NB4 (cell line): Measurements from ENCODE around the gene THSD7A.

Experiments
- DNase-seq: peaks from one replicate; pipeline ENCODE4 v3.0.0; 2010; ENCODE audit warnings: low read depth
- H3K4me3 ChIP-seq: one replicate; pipeline ENCODE4 v1.5.1; 2011; ENCODE audit warnings: mild to moderate bottlenecking, low read depth, low read length, moderate library complexity
- MAX ChIP-seq: IDR thresholded peaks from 2 replicates; pipeline ENCODE4 v1.6.1; 2011; ENCODE audit warnings: low read depth, low read length
- MYC ChIP-seq: IDR thresholded peaks from 2 replicates; pipeline ENCODE4 v1.6.1; 2011; ENCODE audit warnings: low read depth, low read length
- POLR2A ChIP-seq: IDR thresholded peaks from 2 replicates; pipeline ENCODE4 v1.6.1; 2011; ENCODE audit warnings: mild to moderate bottlenecking; ENCODE audit not compliant: insufficient read length; ENCODE audit errors: extremely low read depth
- TF ChIP-seq, protein P1 (sequence below): IDR thresholded peaks from one replicate; pipeline ENCODE4 v1.5.1; 2012; ENCODE audit warnings: low read depth, low read length

The THSD7A gene

DNA sequence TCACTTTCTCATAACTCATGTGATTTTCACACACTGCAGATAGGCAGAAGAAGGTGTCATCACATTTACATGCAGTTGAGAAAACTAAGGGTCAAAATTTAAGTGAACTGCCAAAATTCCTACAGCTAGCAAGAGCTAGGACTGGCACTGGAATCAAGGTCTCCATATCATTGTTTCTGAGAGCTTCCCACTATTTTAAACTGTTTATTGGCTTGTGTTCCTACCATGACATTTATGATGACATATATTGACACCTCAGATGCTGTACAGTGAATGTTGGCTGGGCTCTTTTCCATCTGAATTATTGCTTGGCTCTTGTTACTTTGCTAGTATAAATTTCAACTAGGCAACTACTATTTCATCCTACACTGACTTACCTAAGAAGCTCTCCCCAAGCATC is 2.0 kb downstream of the THSD7A start:
- H3K4me3 ChIP-seq: no peak overlapping the region
- no peak for DNase-seq

DNA sequence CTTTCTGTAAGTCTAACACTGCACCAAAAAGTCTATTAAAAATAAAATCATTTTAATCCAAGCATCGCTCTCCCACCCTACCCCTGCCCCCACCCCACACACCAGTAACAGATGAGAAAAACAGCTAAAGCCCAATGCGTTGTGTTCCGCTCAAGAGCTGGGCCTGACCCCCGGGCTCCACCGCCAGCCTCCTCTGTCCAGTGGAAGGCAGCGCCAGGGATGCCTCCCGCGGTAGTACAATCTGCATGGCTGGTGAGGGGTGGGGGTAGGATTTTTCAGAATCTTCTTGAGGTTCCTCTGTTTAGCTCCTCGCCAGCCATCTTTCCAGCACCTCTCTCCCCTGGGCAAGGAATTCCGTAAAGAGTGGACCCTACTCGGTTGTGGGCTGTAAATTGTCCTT is 12.1 kb downstream of the THSD7A start:
- no peak for TF ChIP-seq POLR2A
- TF ChIP-seq MYC: no peak
- TF ChIP-seq, protein P1, sequence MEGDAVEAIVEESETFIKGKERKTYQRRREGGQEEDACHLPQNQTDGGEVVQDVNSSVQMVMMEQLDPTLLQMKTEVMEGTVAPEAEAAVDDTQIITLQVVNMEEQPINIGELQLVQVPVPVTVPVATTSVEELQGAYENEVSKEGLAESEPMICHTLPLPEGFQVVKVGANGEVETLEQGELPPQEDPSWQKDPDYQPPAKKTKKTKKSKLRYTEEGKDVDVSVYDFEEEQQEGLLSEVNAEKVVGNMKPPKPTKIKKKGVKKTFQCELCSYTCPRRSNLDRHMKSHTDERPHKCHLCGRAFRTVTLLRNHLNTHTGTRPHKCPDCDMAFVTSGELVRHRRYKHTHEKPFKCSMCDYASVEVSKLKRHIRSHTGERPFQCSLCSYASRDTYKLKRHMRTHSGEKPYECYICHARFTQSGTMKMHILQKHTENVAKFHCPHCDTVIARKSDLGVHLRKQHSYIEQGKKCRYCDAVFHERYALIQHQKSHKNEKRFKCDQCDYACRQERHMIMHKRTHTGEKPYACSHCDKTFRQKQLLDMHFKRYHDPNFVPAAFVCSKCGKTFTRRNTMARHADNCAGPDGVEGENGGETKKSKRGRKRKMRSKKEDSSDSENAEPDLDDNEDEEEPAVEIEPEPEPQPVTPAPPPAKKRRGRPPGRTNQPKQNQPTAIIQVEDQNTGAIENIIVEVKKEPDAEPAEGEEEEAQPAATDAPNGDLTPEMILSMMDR: no peak
- no peak for TF ChIP-seq MAX
- H3K4me3 ChIP-seq: no peak overlapping the region
- DNase-seq: no peak

More for the DNA sequence above, 2.0 kb downstream of the THSD7A start:
- TF ChIP-seq, protein P1: no peak
- no peak for TF ChIP-seq POLR2A
- TF ChIP-seq MYC: no peak
- no peak for TF ChIP-seq MAX

DNA sequence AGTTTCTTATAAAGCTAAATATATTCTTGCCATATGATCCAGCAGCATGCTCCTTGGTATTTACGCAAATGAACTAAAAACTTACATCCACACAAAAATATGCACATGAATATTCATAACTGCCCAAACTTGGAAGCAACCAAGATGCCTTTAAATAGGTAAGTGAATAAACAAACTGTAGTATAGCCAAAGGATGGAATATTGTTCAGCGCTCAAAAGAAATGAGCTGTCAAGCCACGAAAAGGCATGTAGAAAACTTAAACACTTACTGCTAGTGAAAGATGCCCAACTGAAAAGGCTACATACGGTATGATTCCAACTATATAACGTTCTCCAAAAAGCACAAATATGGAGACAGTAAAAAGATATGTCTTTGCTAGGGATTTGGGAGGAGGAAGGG is 12.7 kb downstream of the THSD7A start:
- no peak for DNase-seq
- TF ChIP-seq MYC: no peak
- TF ChIP-seq MAX: no peak
- TF ChIP-seq, protein P1: no peak
- no peak for TF ChIP-seq POLR2A
- no peak overlapping the region for H3K4me3 ChIP-seq

DNA sequence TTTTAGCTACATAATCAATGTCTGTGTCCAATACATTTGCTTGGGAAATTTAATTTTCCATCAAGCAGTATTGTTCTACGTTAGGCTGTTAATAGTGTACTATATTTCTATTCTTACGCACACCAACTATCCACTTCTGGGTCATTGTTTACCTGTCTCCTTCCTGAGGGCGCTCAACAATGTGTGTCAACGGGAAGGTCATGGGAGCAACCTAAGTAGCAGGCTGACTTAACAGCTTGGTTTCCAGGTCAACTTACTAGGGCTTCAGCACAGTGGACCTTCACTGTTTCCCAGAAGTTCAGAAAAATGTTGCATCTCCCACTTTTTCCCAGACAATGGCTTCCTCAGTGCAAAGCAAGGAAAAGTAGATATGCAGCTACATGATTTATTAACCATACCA is 13.7 kb downstream of the THSD7A start:
- TF ChIP-seq POLR2A (no peak), MYC (no peak), MAX (no peak)
- TF ChIP-seq, protein P1: no peak
- DNase-seq: no peak
- no peak overlapping the region for H3K4me3 ChIP-seq

DNA sequence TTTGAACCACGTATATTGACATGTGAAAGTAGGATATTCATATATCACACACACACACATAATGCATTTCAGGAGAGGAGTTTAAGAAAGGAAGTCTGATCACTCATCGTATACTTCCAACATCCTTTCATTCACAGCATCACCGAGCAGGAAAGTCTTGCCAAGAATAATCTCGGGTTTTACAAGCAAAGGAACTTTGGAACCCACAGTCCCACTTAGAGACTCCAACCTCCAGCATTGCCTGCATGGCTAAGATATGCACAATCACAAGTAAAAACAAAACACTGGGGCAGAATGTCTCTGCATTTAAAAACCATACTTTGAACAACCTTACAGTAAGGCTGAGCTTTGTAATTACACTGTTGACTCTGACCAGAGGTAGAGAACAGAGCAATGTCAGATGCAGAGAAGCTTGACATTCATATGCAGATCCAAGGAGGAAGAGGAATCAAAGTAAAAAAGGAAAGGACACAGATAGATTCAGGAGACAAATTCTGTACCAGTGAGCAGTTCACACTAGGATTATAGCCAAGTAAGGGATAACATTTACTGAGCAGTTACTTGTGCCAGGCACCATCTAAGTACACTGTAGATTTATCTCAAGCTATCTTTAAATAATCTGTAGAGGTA is 14.8 kb downstream of the THSD7A start:
- H3K4me3 ChIP-seq: no peak overlapping the region
- DNase-seq: no peak
- TF ChIP-seq POLR2A: no peak

DNA sequence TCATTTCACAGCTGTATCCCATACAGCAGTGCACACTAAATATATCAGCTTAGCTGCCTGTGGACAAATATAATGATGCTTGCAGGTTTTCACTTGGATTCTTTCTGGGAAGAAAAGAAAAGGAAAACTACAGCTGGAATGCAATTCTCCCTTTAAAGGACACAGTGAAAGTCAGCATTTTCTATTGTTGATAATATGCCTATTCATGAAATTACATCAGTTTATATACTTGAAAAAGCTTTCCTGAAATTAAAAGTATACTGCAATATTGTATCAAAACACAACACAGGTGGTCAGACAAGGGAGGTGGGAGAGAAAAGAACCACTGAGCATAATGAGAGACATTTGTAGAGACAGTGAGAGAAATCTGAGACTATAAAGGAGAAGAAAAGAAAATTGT is 20.3 kb downstream of the THSD7A start:
- TF ChIP-seq, protein P1: no peak
- TF ChIP-seq MAX (no peak), MYC (no peak), POLR2A (no peak)
- no peak for DNase-seq

More for the DNA sequence above, 20.3 kb downstream of the THSD7A start:
- no peak overlapping the region for H3K4me3 ChIP-seq
